HG03520 (cell line): ENCODE data around the gene COQ9.
"Not testable (repeated sequence)": the region's sequence is repeated elsewhere in the genome, so short reads cannot be mapped to it uniquely, and the experiment has no call there.

ENCODE experiments used
- ATAC-seq: cut with Tn5 transposase; IDR thresholded peaks from one replicate; pipeline ENCODE4 v1.9.1; 2021; ENCODE audit warnings: mild to moderate bottlenecking, moderate library complexity; ENCODE audit not compliant: unreplicated experiment

The COQ9 gene

GRCh38 chr16:57484515-57485005, 37.3 kb downstream of the COQ9 start:
- no peak for ATAC-seq

- ATAC-seq: no peak
These were observed 38.0 kb downstream of the COQ9 start for GRCh38 chr16:57485091-57485915.

DNA sequence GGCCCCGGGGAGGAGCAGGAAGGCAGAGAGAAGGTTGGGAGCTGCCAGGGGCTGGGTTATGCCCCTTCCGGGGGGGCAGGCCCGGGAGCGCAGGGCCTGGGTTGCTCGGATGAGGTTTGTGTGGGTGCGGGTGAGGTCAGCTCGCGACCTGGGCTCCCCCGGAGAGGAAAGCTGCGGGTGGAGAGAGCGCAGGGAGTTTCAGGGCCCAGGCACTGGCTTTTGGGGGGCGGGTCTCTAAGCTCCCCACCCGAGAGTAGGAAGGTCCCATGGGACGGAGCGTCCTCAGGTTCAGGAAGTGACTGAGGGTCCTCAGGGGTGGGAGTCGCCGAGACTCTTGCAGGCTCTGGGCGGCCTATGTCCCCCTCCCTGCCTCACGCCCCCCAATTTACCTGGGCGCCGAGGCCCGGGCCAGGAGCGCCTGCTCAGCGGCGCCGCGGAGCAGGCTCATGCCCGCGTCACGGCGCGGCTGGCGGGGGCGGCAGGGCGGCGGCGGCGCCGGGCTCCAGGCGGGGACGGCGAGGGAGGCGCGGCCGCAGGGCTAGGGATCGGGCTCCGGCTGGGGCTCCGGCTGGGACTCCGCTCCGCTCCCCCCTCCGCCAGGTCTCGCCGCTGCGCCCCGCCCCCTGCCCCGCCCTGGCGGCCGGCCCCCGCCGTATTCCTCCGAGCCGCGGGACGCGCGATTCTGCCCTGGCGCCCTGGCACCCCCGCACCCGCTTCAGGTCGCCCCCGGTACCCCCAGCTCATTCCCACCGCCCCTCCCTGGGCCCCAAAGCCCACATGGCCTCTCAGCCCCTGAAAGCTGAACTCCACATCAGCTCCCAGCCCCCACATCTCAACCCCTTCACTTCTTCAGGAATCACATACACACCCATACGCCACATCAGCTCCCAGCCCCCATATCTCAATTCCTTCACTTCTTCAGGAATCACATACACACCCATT, 38.9 kb downstream of the COQ9 start, which contains the start of gene DOK4:
DOK4 (minus strand) TSS at position 578 of the 942 bp plus-strand sequence. CDS start 6,986 bp downstream, outside the sequence.
- ATAC-seq: peak; percentile 69

DNA sequence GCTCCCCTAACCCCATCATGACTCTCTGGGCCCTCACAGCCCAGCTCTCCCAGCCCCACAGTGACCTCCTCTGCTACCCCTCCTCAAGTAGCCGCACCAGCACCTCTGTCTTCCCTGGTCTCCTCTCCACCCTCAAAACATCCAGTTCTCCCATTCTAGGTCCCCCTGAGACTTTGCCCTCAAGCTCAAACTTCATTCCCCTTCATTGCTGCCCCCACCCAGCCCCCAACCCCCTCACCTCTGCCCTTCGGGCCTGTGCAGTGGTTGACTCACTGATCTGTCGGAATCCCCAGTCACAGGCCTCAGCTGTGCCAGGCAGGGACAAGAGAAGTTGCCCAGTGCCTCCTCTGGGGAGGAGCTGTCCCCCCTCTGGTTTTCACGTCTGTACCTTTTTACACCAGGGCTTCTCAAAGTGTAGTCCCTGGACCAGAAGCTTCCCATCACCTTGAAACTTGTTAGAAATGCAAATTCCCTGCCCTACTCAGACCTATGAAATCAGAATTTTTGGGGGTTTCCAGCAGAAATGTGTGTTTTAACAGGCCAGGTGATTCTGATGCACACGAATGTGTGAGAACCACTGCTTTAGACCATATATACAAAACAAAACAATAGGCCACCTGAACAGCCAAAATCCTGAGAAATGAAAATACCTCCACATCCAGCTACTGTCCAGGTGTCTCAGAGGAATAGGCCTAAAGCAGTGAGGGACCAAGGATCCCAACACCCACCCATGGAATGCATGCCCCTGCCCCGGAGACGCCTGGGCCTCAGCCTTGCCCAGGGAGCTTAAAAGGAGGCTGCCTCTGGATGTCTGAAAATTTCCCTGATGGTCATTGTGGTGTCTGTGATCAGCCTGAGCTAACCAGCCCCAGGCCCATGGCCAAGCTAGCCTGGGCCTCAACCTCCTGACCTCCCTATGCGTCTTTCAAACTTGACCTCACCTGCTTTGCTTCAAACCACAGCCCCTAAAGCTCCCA, 39.9 kb downstream of the COQ9 start:
- ATAC-seq: no peak

DNA sequence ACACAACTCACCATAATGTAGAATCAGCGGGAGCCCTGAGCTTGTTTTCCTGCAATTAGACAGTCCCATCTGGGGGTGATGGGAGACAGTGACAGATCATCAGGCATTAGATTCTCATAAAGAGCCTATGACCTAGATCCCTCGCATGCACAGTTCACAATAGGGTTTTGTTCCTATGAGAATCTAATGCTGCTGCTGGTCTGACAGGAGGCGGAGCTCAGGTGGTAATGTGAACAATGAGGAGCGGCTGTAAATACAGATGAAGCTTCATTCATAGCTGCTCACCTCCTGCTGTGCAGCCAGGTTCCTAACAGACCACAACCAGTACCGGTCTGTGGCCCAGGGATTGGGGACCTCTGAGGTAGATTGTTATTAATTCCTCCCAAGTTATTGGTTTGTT, 42.0 kb downstream of the COQ9 start:
- no peak for ATAC-seq

GRCh38 chr16:57493767-57494166, 46.5 kb downstream of the COQ9 start:
- no peak for ATAC-seq

GRCh38 chr16:57497121-57497520, 49.8 kb downstream of the COQ9 start:
- ATAC-seq: no peak

DNA sequence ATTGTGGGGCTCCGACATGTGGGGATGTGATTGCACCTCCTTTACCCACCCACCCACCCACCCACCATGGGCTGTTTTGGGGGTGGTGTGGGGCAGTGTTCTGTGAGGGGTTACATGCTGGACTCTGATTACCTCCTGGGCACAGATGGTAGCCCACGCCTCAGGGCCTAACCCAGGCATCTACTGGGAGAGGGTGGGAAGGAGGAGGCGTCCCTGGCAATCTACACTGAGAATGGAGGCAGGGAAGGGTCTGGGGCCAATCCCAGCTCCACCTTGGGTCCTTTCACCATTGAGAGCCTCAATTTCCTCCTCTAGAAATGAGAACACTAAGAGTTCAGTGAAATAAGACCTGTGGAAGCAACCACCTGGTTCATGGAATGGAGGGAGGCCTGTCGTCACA, 50.8 kb downstream of the COQ9 start:
- ATAC-seq: no peak

- ATAC-seq: not testable (repeated sequence)
These were observed 52.7 kb downstream of the COQ9 start for GRCh38 chr16:57499941-57500340.

- no peak for ATAC-seq
These were observed 53.4 kb downstream of the COQ9 start for GRCh38 chr16:57500578-57501111.

DNA sequence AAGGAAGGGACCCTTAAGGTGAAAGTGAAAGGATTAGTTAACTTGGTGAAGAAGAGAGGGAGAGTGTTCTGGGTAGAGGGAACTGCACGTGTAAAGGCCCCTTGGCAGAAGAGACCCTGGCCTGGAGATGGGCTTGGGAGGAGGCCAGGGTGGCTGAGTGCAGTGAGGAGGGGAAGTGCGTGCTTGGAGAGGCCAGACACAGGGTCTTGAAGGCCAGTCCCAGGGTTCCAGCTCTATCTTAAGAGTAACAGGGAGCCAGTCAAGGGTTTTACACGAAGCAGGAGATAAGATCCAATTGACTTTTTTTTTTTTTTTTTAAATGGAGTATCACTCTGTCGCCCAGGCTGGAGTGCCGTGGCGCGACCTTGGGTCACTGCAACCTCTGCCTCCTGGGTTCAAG, 54.2 kb downstream of the COQ9 start:
- ATAC-seq: no peak

- no peak for ATAC-seq
These were observed 54.9 kb downstream of the COQ9 start for GRCh38 chr16:57502048-57502775.

DNA sequence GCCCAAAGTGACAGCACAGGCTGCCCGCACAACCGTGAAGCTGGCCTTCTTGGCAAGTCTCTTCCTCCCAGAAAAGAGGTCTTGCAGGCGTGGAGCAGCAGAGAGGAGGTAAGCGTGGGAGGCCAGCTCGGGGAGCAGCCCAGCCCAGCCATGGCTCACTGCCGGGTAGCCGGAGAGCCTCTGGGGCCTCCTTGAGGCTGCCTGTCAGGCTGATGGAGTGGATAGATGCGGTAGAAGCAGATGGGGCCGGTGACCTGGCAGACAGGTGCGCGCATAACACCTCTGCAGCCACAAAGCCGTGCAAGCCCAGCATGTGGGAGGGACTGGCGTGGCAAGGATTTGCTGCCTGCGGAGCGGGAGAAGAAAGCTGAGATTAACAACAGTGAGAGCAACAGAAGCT, 56.1 kb downstream of the COQ9 start:
- ATAC-seq: no peak

DNA sequence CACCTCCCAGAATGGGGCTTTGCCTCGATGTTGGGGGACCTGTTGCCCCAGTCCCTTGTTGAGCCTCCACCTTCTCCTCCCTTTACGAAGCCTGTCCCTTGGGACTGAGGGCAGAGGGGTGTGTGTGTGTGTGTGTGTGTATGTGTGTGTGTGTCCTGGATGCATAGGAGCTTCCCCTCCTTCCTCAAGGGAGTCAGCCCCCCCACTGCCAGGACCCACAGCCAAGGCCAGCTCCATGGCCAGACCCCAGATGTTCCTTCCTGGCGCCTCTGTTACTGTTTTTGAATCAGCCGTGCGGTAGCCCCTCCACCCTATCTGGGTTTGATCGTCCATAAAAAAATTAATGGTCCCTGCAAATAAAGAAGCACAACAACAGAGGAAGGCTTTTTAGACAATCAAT, 56.7 kb downstream of the COQ9 start:
- no peak for ATAC-seq

- ATAC-seq: no peak
These were observed 57.2 kb downstream of the COQ9 start for GRCh38 chr16:57504491-57504890.

DNA sequence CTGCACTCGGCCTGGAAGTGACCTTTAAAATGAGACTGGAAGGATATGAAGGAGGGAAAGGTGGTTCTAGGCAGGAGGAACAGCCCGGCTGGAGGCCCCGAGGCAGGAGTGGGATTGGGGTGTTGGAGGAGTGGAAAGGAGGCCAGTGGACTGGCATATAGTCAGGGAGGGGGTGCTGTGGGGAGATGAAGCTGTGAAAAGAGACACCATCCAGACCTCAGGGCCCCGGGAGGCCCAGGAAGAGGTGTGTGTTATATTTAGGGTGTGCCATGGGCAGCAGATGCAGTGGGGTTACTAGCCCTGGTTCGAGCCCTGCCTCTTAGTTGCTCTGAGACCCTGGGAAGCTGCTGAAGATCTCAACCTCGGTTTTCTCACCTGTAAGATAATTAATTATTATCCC, 57.9 kb downstream of the COQ9 start:
- no peak for ATAC-seq

DNA sequence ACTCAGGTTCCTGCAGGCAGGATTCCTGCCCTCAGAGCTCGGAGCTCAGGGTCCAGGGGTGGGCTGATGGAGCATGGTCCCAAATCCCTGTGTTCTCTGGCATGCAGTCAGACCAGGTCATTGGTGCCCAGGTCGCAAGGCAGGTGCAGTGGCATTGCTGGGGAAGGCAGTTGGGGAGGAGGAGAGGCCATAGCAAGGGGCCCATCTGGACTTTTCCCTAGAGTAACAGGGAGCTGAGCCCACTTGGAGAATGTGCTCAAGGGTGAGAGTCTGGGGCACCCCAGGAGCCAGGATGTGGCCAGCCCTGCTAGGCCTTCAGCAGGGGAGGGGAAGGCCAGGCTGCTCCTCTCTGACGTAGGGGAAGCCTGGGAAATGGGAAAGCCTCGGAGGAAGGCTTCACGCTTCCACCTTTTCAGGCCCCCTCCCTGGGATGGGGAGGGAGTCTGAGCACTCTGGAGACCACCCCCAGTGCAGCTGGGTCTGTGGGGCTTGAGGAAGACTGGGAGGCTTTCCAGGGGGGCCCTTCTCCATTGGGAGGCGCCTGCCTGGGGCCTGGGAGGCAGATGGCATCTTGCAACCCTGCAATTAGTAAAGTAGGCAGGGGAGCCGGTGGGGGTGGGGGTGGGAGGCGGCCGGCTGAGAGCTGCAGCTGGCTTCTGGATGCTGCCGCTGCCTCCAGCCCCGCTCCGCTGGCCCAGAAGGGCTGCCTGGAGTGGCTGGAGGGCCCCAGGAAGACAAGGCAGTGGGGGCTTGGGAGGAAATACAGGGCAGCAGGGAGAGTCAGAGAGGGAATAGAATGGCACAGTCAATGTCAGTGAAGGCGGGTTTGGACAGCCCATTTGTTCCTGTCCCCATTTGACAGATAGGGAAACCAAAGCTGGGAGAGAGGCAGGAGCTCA, 60.1 kb downstream of the COQ9 start:
- no peak for ATAC-seq

GRCh38 chr16:57508035-57508425, 60.8 kb downstream of the COQ9 start:
- no peak for ATAC-seq
